Activated CD4-positive, CD25-positive, alpha-beta regulatory T cell treated with anti-CD3 and anti-CD28 coated beads, Interleukin-2, amount 50 U/mL, for 16 hours (primary cell): ENCODE results near the gene PSME4.
"Not testable (repeated sequence)": the region's sequence is repeated elsewhere in the genome, so short reads cannot be mapped to it uniquely, and the experiment has no call there.

Experiments used
- DNase-seq: peaks from one replicate; pipeline ENCODE4 v3.0.0-alpha.2; 2020; ENCODE audit warnings: low read depth, low spot score

PSME4 gene

DNA sequence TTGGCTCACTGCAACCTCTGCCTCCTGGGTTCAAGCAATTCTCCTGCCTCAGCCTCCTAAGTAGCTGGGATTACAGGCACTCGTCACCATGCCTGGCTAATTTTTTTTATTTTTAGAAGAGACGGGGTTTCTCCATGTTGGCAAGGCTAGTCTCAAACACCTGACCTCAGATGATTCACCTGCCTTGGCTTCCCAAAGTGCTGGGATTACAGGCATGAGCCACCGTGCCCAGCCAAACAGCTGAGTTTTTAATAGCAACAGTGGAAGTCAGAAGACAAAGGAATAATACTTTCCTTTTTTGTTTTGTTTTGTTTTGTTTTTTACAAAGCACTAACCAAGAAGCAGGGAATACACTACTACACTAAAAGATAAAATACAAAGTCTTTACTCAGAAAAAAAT, 127.9 kb downstream of the PSME4 start:
- no peak for DNase-seq

DNA sequence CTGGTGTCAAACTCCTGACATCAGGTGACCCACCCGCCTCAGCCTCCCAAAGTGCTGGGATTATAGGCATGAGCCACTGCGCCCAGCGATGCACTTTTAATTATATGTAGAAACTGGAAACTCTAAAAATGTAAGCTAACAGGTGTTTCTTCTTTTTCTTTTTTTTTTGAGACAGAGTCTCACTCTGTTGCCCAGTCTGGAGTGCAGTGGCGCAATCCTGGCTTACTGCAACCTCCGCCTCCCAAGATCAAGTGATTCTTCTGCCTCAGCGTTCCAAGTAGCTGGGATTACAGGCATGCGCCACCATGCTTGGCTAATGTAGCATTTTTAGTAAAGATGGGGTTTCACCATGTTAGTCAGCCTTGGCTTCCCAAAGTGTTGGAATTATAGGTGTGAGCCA, 129.1 kb downstream of the PSME4 start:
- not testable (repeated sequence) for DNase-seq

DNA sequence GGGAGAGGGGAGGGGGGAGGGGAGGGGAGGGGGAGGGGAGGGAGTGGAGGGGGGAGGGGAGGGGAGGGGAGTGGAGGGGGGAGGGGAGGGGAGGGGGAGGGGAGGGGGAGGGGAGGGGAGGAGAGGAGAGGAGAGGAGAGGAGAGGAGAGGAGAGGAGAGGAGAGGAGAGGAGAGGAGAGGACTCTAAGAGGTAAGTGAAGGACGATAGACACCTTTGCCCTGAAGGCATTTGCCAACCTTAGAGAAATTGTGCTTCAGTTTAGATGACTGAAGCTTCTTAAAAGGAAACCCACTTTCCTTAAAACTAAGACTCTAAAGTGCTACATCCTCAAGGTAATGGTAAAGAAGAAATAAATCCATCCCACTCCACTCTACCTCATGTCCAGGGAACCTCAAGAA, 130.2 kb downstream of the PSME4 start:
- no peak for DNase-seq

DNA sequence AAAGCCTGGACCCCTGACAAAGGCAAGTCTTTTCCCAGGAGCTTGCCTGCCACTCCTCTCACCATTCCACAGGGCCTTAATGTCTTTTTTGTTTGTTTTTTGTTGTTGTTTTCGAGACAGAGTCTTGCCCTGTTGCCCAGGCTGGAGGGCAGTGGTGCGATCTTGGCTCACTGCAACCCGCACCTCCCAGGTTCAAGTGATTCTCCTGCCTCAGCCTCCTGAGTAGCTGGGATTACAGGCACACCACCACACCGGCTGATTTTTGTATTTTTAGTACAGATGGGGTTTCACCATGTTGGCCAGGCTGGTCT, 140.9 kb downstream of the PSME4 start:
- DNase-seq = not testable (repeated sequence)

DNA sequence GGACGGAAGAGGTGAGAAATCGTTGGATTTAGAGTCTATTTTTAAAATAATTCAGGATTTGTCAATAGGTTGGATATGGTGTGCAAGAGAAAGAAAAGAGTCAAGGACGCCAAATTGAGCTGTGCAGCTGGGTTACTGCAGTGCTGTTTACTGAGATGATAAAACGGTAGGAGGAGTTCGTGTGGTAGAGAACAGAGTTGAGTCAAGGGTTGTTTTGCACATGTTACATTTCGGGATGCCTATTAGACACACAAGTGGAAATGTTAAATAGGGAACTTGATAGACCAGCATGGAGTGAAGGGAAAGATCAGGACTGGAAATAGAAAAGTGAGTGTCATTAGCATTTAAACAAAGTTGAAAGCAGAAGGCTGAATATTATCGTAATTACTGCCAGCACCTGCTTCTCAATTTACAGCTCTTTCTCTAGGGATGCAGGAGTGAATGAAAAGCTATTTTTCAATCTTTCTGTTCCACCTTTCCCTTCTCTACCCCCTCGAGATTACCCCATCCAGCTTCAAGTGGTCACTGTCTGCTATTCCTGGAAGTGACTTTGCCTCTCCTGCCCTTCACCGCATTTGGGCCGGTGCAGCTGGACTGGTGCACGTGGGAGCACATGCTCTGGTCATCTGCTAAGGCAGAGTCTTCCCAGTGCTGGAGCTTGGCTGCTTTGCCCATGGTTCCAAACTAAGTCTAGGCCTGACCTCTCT, 141.4 kb downstream of the PSME4 start:
- no peak for DNase-seq

DNA sequence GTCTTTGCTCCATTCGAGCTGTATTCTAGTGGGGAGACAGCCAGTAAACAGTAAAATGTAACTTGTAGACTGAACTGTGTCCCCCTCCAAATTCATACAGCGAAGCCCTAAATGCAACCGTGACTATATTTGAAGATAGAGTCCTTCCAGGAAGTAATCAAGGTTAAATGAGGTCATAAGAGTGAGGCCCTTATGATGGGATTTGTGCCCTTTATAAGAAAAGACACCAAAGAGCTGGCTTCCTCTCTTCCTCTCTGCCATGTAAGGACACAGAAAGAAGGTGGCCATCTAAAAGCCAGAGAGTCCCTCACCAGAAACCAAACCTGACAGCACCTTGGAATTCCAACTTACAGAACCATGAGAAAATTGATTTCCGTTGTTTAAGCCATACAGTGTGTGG, 142.5 kb downstream of the PSME4 start:
- no peak for DNase-seq

DNA sequence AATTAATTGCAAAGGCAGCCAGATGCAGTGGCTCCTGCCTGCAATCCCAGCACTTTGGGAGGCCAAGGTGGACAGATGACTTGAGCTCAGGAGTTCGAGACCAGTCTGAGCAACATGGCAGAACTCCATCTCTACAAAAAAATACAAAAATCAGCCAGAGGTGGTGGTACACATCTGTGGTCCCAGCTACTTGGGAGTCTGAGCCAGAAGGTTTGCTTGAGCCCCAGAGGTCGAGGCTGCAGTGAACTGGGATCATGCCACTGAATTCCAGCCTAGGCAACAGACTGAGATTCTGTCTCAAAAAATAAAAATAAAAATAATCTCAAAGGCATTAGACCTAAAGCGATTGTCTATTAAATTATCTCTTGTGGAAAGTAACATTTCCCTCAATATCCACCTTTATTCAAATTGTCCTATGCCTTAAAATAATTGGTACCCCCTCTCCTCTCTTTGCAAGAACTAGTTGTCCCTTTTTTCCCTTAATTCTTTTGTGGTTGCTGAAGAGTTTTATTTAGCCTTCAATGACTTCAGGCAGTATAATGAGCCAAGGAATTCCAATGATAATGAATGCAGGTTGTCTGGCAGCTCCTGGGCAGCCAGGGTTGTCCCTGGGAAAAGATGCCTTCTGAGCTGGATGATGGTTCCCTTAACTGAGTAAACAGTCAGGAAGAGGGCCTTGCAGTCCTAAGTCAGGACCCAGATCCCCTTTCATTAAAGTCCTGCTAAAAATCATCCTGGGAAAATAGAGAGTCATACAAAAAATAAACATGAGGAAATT, 143.2 kb downstream of the PSME4 start:
- no peak for DNase-seq

DNA sequence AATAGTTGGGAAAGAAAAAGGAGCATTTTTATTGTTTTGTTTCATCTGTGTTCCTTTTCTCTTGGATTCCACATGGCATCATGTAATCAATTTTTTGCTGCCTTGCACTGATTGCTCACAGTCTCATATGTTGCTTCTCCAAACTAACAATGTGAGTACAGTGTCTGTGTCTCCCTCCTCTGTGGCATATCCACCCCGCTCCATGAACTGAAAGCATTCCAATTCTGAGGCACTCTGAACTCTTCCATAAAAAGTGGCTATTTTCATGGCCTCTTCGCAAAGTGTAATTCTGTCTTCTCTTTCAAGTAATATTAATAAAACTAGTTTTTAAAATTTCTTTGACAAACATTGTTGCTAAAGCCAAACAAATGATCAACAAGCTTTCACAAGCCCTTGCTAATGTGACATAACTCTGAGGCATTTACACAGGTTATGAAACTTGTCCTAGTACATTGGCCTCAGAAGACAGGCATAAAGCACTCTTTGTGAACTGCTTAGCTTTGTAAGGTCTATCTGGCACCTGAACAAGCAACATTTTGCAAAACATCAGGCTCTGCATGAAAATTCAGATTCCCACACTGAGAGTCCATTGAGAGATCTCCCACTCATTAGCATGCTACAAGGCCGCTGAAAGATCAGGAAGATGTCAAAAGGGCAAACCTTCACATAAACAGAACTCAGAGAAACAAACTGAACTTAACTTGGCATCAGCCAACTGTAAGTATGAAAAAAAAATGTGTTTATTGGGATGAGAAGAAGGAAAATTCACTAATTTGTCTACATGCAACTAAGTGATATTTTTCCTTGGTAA, 144.0 kb downstream of the PSME4 start:
- no peak for DNase-seq

DNA sequence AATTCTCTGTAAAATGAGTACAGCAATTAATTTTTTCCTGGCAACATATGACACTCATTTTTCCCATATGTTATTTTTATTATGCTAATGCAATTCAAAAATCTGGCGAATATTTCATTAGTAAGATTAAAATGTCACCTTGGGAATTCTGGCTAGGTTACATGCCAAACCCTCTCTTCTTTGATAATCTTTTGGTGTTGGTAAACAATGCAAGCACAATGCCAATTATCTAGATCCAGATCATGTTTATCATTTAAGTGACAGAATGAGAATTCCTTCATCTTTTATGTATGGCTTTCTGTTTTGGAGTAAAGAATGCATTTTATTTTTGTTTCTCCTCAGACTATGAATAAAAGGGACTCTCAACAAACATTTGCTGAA, 144.8 kb downstream of the PSME4 start:
- no peak for DNase-seq

DNA sequence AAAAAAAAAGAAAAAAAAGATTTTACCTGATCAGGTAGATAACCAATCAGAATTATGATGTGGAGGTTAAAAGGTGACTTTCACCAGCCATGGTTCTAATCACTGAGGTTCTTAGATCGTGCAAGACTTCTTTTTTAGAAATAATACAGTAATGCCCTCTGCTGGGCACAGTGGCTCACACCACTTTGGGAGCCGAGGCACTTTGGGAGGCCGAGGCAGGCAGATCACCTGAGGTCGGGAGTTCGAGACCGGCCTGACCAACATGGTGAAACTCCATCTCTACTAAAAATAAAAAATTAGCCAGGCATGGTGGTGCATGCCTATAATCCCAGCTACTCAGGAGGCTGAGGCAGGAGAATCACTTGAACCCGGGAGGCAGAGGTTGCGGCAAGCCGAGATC, 147.2 kb downstream of the PSME4 start:
- not testable (repeated sequence) for DNase-seq

DNA sequence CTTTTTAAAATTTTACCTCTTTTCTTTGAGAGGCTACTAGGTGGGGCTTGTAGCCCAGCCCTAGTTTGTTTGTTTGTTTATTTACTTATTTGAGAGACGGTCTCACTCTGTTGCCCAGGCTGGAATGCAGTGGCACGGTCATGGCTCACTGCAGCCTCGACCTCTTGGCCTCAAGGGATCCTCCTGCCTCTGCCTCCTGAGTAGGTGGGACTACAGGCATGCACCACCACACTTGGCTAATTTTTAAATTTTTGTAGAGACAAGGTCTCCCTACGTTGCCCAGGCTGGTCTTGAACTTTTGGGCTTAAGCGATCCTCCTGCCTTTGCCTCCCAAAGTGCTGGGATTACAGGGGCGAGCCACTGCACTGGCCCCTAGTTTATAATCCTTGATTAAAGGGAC, 149.0 kb downstream of the PSME4 start:
- no peak for DNase-seq

DNA sequence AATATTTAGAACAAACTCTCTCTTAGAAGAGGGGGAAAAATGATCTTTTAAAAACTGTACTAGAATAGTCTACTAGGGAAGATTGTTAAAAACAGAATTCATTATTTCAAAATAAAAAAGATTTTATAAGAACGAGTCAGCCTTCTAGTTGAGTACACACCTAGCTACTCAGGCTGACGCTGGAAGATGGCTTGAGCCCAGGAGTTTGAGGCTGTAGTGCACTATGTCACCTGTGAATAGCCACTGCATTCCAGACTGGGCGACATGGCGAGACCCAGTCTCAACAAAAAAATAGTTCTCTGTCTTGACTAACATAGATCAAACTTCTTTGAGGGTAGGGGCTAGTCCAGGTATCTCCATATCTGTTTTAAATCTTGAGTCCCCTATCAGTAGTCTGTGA, 150.1 kb downstream of the PSME4 start:
- DNase-seq = no peak

DNA sequence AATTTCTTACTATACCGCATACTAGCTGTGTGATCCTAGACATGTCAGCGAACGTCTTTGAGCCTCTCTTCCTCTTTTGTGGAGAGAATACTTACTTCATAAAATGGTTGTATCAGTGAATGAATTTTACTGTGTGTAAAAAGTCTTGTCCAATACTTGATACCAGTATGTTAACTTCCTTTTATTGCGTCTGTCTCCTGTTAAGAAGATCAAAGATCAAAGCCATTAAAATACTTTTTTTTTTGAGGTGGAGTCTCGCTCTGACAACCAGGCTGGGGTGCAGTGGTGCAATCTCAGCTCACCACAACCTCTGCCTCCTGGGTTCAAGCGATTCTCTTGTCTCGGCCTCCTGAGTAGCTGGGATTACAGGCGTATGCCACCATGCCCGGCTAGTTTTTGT, 150.7 kb downstream of the PSME4 start:
- no peak for DNase-seq

DNA sequence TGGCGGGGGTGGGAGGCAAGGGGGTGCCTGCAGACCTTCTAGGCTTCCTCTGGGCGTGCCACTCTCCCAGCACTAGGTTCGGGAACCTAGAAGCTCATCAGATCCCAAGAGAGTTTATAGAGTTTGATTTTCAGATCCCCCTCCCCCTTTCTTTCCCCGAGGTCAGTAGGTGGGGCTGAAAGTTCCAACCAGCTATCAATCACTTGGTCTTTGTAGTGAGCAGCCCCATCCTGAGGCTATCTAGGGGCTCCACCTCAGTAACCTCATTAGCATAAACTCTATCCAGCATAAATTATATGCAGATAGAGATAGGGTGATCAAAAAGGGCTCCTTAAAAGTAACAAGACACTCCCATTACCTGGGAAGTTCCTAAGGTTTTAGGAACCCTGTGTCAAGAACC, 151.2 kb downstream of the PSME4 start:
- DNase-seq = no peak

DNA sequence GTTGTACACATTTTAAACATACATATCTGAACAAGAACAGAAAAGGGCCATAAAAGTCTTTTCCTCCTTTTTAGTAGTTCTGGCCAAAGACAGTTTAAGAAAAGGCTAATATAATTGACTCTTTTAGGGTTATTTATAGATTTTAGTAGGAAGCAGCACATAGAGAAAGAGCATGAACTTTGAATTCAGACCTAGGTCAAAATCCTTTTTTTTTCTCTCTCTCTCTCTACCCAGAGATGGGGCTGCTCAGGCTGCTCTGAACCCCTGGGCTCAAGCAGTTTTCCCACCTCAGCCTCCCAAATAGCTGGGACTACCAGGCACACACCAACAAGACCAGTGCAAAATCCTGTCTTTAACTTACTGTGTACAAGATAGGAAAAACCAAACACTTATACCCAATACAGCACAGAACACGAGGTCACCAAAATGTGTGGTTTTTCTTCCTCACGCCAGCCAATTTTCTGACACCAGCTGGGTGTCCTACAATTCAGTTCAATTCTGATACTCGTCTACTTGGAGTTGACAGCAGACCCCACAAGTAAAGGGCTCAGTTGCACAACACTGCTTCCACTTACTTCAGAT, 151.8 kb downstream of the PSME4 start:
- no peak for DNase-seq
